Suppressor macrophage treated with lipopolysaccharide for 4 hours (primary cell): ENCODE results near the gene FAM204A.

ENCODE experiments used
- DNase-seq: peaks from one replicate; pipeline ENCODE4 v3.0.0-alpha.2; 2020

Gene FAM204A

GRCh38 chr10:118330295-118331076, 11.6 kb downstream of the FAM204A start:
- no peak for DNase-seq

GRCh38 chr10:118324140-118324539, 18.0 kb downstream of the FAM204A start:
- DNase-seq, result no peak

DNA sequence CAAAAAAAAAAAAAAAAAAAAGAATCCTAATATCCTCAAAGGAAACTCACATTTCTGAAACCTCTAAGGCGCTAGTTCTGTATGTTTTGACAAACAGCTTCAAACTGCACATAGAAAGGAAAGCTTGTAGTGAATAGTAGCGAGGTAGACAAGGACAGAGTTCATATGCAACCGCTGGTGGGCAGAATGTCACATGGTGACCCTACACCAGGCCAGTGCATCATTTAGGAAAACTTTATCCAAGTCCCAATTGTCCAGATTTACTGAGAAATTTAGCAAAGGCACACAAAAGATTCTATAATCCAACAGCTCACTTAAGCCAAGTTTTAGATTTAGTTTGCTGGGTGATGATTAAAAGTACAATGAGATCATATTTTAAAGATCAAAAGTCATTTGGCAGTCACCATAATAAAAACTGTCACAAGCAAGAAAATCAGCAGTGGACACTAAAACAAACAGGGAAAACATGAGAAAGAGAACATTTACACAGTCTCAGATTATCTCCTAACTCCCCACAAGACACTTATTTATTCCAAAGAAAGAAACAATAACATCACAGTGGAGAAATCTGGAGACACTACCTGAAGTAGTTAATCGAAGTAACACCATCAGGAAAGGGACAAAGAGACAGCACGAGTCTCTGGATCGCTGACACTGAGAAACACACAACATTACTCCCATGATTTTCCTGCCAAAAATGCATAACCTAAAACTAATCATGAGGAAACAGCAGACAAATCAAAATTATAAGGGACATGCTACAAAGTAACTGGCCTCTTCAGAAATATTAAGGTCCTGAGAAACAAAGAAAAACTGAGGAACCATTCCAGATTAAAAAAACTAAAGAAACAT, 20.2 kb downstream of the FAM204A start:
- DNase-seq, result no peak

- DNase-seq, result no peak
Measured at GRCh38 chr10:118315629-118316028, 26.5 kb downstream of the FAM204A start.

- DNase-seq, result no peak
Measured at GRCh38 chr10:118314882-118315281, 27.2 kb downstream of the FAM204A start.

DNA sequence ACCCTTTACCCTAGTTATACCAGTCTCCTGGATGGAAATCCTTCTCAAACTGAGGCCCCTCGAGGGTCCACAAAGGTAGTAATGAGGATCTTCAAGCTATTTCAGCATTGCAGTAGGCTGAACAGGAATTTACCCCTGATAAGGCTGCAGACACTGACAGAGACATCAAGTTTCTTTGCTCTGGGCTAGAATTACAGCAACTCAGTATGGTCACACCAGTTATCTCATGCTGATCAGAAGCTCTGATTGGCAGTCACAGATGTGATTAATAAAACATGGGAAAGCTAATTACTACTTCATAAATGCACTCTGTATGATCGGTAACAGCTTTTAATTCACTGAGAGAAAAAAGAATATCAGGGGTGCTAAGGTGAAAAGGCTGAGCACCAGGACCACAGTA, 30.6 kb downstream of the FAM204A start:
- no peak for DNase-seq

DNA sequence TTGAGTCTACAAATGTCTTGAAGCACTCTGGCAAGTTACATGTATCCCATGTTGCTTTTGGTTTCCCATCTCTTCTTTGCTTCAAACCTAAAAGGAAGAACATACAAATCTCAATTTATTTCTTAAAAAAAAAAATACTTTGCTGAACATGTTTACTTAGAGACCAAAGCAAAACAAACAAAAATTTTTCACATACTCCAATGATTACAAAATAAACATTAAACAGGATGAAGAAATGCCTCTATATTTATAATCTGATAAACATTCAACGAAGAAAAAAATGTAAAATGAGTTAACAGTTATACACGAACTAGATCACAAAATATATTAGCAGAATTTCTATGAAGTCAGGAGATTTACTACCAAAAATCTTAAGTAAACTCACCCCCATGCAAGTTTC, 31.3 kb downstream of the FAM204A start:
- no peak for DNase-seq

DNA sequence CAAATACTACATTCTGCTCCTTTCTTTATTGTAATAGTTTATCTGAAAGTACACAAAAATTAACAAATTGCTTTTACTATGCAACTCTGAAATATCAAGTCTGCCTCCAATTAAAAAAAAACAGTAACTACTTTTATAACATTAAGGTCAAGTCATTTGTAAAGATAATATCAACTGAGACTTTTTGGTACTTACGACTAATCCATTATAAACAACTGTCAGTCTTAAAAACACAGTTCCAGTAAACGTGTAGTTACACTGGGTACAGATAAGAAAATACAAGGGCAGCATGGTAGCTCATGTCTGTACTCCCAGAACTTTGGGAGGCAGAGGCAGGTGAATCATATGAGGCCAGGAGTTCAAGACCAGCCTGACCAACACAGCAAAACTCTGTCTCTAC, 32.2 kb downstream of the FAM204A start:
- no peak for DNase-seq

GRCh38 chr10:118308664-118309063, 33.5 kb downstream of the FAM204A start:
- DNase-seq, result no peak

DNA sequence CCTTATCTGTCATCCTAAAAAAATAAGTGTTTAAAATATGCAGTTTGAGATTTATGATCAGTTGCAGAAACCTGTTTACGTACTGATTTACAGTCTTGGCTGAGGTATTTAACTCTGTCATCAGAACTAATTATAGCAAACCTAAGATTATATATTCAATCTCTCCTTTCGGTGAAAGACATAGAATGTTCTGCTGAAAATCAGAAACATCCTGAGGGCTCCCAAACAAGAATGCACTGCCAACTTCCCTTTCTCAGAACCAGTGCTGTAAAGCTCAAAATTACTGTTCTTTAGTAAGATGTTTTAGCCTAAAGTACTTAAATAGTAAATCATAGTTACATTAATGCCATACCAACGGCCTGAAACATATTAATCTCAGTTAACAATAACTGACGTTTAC, 34.3 kb downstream of the FAM204A start:
- DNase-seq, result no peak

DNA sequence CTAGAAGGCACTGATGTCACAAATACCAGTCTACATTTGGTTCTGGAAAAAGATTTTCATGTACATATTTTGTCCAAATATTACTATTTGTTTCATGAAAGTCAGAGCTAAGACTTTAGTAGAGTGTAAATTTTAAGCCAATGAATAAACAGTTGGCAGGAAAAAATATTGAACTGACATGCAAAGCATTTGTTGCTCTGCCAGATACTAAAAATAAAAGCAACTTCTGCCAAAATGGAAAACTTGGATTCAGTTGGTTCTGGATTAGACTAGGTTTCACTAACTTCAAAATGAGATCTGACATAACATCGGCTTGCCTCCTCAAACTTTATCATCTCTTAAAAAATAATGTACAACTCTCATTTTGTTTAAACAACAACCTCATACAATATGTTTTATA, 34.9 kb downstream of the FAM204A start:
- DNase-seq, result no peak

DNA sequence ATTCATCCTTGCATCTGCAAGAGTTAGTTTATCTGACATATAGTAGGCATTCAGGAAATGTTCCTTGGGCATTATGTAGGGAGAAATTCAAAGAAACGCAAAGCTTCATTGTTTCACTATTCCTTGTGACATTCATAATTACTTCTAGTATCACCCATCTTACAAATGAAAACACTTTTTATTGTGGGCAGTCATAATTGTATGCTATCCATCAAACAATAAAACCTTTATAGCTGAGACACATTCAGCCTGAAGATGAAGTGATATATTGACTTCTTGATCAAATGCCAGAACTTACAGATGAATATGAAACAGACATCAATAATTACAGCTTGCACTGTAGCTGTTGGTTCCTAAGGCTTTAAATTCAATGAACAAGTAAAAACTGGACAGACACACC, 36.4 kb downstream of the FAM204A start:
- DNase-seq, result no peak

DNA sequence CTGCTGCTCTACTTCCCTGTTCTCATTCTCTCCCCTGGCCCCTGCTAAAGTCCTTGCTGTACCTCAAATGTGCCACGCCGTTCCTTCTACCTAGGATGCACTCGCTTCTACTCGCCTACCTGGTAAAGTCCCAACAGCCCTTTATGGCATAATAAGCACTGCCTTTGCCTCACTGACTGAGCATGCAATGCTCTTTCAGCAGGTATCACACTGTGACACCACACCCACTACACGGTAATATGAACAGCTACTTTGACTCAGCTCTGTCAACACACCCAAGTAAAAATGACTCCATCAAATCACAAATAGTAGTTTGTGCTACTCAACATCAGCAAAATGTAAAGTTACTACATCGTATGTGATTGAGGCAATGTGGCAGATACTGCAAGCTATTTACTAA, 37.6 kb downstream of the FAM204A start:
- DNase-seq, result no peak

GRCh38 chr10:118301211-118301610, 40.9 kb downstream of the FAM204A start:
- no peak for DNase-seq

- no peak for DNase-seq
Measured at GRCh38 chr10:118300320-118300719, 41.8 kb downstream of the FAM204A start.

DNA sequence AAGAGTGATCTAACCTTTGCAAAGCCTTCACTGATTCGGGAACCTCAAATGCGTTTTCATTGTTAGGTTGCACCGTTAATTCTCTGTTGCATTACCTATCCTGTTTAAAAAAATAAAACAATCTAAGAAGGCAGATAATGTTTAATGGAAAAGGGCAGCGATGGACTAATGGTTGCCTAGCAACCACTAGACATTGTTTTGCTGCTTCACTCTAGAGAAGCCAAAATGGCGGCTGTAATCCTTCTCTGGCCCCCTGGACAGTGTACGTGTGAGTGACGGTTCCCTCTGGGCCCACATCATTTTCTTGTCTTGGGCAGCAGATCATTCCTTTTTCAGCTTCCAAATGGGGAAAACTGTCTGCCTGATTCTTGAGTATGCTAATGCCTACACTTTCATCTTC, 43.3 kb downstream of the FAM204A start:
- no peak for DNase-seq

DNA sequence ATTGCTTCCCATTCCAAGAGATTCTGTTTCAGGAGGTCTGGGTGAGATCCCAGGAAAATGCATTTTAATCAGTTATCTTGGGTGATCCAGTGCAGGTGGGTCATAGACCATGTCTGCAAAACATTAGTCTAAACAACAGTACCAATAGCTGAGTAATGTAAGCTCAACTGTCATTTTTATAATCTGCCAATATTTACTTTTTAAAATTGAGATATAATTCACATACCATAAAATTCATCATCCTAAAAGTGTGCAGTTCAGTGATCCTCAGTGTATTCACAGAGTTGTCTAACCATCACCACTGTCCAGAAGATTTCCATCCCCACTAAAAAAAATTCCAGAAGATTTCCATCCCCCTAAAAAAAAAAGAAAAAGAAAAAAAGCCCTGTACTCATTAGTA, 51.0 kb downstream of the FAM204A start:
- DNase-seq, result no peak

- DNase-seq, result no peak
Measured at GRCh38 chr10:118290471-118290995, 51.6 kb downstream of the FAM204A start.

DNA sequence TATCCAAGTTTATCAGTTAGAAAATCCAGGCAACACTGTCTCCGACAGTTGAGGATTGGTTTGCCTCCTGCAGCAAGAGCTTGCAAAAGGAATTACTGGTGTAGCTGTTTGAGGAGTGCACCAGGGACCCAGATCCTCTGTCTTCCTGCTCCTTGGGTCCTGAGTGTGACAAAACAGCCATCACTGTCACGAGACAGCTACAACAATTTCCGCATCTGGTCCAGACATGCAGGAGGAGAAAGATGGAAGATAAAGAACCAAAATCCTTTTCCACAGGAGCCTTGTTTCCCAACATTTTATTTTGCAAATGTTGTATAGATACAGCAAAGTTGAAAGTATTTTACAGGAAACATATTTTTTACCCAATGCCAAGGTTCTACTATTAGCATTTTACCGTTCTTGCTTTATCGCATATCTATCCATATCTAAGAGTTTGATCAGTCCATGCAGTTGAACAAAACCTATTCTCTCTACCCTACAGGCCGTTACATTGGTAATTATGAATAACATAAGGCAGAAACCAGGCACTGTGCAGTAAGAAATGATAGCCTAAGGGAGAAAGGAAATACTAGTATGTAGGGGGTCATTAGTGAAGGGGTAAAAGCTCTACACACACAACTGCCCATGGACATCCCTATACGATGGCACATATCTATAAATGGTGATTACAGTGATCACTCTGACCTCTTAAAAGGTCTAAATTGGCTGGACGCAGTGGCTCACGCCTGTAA, 54.9 kb downstream of the FAM204A start:
- no peak for DNase-seq

GRCh38 chr10:118286051-118286838, 55.9 kb downstream of the FAM204A start:
- no peak for DNase-seq

GRCh38 chr10:118282670-118283069, 59.5 kb downstream of the FAM204A start:
- no peak for DNase-seq

- no peak for DNase-seq
Measured at GRCh38 chr10:118278649-118279048, 63.5 kb downstream of the FAM204A start.

GRCh38 chr10:118277871-118278270, 64.3 kb downstream of the FAM204A start:
- no peak for DNase-seq
